ENCODE data around the gene RBM42. TPM values are rescaled to one million over a fixed set of nuclear protein-coding genes. Genes with fewer than 3 reads are reported as not detected.
A peak's percentile ranks its signal among the peaks of the same experiment; 100 is the strongest.

The RBM42 gene
- polyA plus RNA-seq, 2 of the 4 experiments (the other 2 are of a cell fraction): 80.4 to 128 TPM

DNA sequence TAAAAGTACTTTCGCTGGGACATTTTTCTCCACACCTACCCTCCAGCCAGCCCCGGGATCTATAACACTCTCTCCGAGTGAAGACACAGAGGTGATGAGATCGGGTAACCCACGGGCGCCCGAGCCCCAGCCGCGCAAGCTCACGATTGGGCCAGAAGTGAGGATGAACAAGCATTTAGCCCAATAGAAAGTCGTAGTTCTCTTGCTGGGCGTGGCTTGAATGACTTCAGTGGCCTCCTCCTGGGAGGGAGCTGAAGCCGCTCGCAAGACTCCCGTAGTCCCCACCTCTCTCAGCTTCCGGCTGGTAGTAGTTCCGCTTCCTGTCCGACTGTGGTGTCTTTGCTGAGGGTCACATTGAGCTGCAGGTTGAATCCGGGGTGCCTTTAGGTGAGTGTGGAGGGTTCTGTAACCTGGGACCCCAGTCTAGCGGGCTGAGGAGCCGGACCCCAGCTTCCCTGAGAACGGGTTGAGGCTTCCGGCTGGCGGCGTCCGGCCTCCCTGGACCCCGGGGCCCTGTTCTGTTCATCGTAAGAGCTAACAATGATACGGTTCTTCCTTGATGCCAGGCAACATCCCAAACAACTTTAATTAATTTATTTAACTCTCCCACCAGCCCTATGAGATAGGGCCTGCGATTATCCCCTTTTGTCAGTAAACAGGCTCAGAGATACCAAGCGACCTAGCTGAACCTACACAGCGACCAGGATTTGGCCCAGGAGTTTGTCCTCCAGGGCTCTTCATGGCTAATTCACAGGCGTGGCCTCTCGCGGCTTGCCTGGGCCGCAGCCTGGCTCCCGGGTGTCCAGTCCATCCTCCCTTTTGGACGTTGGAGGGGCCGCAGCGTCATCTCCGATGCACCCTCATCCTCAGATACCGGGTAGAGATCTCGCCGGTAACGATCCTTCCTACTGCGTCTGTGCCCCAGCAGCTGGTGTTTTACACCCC, 19.5 kb downstream of the RBM42 start, which contains the start of gene COX6B1:
TSS of gene COX6B1 (plus strand) at position 307 of the 945 bp plus-strand sequence. CDS start 2,921 bp downstream, outside the sequence.
- POLR2A ChIA-PET: interaction anchor here (0.6 to 1.5 kb wide), 24 partner anchors 10 to 566 kb away, joined by 3 to 15 read pairs (median 4); partner anchors contain the start of genes HAUS5, LIN37, NFKBID and PSENEN
- peak within 1 kb of the TSS; percentile 81 to 84 for H3K27ac ChIP-seq
- H3K4me1 ChIP-seq: peaks cover 18% of the 10 kb centered on the region
- no peaks in the 10 kb centered on the region for H3K9me3 ChIP-seq
- DNase-seq (ENCODE audit: low read depth in 1 of 2, low spot score in 1 of 2): peak; percentile 99 to 100
- H3K4me2 ChIP-seq: peak within 1 kb of the TSS; percentile 90
- H3K4me3 ChIP-seq: peak within 1 kb of the TSS; percentile 67
- CTCF ChIA-PET: interaction anchor here (0.9 to 5.8 kb wide), 7 partner anchors 11 to 234 kb away, joined by 3 to 49 read pairs (median 5); no protein-coding TSS in a partner anchor
- TF ChIP-seq, protein P1, sequence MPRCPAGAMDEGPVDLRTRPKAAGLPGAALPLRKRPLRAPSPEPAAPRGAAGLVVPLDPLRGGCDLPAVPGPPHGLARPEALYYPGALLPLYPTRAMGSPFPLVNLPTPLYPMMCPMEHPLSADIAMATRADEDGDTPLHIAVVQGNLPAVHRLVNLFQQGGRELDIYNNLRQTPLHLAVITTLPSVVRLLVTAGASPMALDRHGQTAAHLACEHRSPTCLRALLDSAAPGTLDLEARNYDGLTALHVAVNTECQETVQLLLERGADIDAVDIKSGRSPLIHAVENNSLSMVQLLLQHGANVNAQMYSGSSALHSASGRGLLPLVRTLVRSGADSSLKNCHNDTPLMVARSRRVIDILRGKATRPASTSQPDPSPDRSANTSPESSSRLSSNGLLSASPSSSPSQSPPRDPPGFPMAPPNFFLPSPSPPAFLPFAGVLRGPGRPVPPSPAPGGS (IDR thresholded peaks at IDR 0.05): peak; percentile 78; the same call in 2 of the 3 replicates
- TF ChIP-seq RARB (CRISPR knock-in tag; IDR thresholded peaks at IDR 0.05): no peak
- TF ChIP-seq, protein P2, sequence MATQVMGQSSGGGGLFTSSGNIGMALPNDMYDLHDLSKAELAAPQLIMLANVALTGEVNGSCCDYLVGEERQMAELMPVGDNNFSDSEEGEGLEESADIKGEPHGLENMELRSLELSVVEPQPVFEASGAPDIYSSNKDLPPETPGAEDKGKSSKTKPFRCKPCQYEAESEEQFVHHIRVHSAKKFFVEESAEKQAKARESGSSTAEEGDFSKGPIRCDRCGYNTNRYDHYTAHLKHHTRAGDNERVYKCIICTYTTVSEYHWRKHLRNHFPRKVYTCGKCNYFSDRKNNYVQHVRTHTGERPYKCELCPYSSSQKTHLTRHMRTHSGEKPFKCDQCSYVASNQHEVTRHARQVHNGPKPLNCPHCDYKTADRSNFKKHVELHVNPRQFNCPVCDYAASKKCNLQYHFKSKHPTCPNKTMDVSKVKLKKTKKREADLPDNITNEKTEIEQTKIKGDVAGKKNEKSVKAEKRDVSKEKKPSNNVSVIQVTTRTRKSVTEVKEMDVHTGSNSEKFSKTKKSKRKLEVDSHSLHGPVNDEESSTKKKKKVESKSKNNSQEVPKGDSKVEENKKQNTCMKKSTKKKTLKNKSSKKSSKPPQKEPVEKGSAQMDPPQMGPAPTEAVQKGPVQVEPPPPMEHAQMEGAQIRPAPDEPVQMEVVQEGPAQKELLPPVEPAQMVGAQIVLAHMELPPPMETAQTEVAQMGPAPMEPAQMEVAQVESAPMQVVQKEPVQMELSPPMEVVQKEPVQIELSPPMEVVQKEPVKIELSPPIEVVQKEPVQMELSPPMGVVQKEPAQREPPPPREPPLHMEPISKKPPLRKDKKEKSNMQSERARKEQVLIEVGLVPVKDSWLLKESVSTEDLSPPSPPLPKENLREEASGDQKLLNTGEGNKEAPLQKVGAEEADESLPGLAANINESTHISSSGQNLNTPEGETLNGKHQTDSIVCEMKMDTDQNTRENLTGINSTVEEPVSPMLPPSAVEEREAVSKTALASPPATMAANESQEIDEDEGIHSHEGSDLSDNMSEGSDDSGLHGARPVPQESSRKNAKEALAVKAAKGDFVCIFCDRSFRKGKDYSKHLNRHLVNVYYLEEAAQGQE (IDR thresholded peaks at IDR 0.05): no peak
- TF ChIP-seq, protein P3, sequence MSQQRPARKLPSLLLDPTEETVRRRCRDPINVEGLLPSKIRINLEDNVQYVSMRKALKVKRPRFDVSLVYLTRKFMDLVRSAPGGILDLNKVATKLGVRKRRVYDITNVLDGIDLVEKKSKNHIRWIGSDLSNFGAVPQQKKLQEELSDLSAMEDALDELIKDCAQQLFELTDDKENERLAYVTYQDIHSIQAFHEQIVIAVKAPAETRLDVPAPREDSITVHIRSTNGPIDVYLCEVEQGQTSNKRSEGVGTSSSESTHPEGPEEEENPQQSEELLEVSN (IDR thresholded peaks at IDR 0.05; ENCODE audit: borderline replicate concordance, low read depth): peak; percentile 69; the same call in 1 of the 2 replicates
- no peak for TF ChIP-seq NPAS2 (CRISPR knock-in tag; IDR thresholded peaks at IDR 0.05; ENCODE audit: borderline replicate concordance)
- TF ChIP-seq ESRRA (IDR thresholded peaks at IDR 0.05; ENCODE audit: borderline replicate concordance, low read length): 0 out of 2 replicates have a peak, but pooled peaks have one; percentile 27
- TF ChIP-seq, protein P4, sequence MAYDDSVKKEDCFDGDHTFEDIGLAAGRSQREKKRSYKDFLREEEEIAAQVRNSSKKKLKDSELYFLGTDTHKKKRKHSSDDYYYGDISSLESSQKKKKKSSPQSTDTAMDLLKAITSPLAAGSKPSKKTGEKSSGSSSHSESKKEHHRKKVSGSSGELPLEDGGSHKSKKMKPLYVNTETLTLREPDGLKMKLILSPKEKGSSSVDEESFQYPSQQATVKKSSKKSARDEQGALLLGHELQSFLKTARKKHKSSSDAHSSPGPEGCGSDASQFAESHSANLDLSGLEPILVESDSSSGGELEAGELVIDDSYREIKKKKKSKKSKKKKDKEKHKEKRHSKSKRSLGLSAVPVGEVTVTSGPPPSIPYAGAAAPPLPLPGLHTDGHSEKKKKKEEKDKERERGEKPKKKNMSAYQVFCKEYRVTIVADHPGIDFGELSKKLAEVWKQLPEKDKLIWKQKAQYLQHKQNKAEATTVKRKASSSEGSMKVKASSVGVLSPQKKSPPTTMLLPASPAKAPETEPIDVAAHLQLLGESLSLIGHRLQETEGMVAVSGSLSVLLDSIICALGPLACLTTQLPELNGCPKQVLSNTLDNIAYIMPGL (CRISPR knock-in tag; IDR thresholded peaks at IDR 0.05; ENCODE audit: borderline replicate concordance): no peak
- peak; percentile 55; the same call in 1 of the 2 replicates for TF ChIP-seq KDM5A (IDR thresholded peaks at IDR 0.05)
- peak; percentile 2 for TF ChIP-seq MAFK (IDR thresholded peaks at IDR 0.05; ENCODE audit: partially characterized antibody)
- TF ChIP-seq SMC3 (IDR thresholded peaks at IDR 0.05): 0 out of 3 replicates have a peak, but pooled peaks have one; percentile 5
- no peak; the same call in 1 of the 2 replicates for TF ChIP-seq SREBF2 (IDR thresholded peaks at IDR 0.05)
- peak; percentile 36 for TF ChIP-seq ZFP36 (IDR thresholded peaks at IDR 0.05; ENCODE audit: borderline replicate concordance, partially characterized antibody)
- TF ChIP-seq POLR2A (IDR thresholded peaks at IDR 0.05; ENCODE audit: low read length): peak; percentile 96
- no peak for TF ChIP-seq TFCP2L1 (CRISPR knock-in tag; IDR thresholded peaks at IDR 0.05)
- no peak for TF ChIP-seq JUNB (IDR thresholded peaks at IDR 0.05)
- TF ChIP-seq, protein P5, sequence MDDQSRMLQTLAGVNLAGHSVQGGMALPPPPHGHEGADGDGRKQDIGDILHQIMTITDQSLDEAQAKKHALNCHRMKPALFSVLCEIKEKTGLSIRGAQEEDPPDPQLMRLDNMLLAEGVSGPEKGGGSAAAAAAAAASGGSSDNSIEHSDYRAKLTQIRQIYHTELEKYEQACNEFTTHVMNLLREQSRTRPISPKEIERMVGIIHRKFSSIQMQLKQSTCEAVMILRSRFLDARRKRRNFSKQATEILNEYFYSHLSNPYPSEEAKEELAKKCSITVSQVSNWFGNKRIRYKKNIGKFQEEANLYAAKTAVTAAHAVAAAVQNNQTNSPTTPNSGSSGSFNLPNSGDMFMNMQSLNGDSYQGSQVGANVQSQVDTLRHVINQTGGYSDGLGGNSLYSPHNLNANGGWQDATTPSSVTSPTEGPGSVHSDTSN (IDR thresholded peaks at IDR 0.05): peak; percentile 94
- peak; percentile 71 for TF ChIP-seq RFX5 (IDR thresholded peaks at IDR 0.05)
- TF ChIP-seq RCOR1 (IDR thresholded peaks at IDR 0.05; ENCODE audit: low read depth, low read length): no peak
- no peak for TF ChIP-seq CEBPB (IDR thresholded peaks at IDR 0.05)
- TF ChIP-seq JUN (IDR thresholded peaks at IDR 0.05): peak; percentile 84 to 89
- TF ChIP-seq, protein P6, sequence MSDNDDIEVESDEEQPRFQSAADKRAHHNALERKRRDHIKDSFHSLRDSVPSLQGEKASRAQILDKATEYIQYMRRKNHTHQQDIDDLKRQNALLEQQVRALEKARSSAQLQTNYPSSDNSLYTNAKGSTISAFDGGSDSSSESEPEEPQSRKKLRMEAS (IDR thresholded peaks at IDR 0.05): peak; percentile 69
- no peak for TF ChIP-seq FOXS1 (CRISPR knock-in tag; IDR thresholded peaks at IDR 0.05)
- no peak for TF ChIP-seq KDM1A (IDR thresholded peaks at IDR 0.05; ENCODE audit: low read depth)
- TF ChIP-seq BHLHE40 (IDR thresholded peaks at IDR 0.05; ENCODE audit: low read depth, low read length): no peak
- TF ChIP-seq PHF8 (IDR thresholded peaks at IDR 0.05; ENCODE audit: borderline replicate concordance, low read depth): peak; percentile 80; the same call in 1 of the 2 replicates
- no peak for TF ChIP-seq EP300 (IDR thresholded peaks at IDR 0.05)
- TF ChIP-seq, protein P7, sequence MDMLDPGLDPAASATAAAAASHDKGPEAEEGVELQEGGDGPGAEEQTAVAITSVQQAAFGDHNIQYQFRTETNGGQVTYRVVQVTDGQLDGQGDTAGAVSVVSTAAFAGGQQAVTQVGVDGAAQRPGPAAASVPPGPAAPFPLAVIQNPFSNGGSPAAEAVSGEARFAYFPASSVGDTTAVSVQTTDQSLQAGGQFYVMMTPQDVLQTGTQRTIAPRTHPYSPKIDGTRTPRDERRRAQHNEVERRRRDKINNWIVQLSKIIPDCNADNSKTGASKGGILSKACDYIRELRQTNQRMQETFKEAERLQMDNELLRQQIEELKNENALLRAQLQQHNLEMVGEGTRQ (IDR thresholded peaks at IDR 0.05): no peak
- peak; percentile 2; the same call in 1 of the 2 replicates for TF ChIP-seq ZC3H11A (IDR thresholded peaks at IDR 0.05)
- TF ChIP-seq HOXA7 (CRISPR knock-in tag; IDR thresholded peaks at IDR 0.05): no peak
- peak; percentile 6; the same call in 1 of the 2 replicates for TF ChIP-seq HOXB5 (CRISPR knock-in tag; IDR thresholded peaks at IDR 0.05)
- peak; percentile 62 to 76 for ATAC-seq
- peak; percentile 99 for FAIRE-seq
- 1% methylated on average over 46 of the region's 46 CpGs for WGBS (ENCODE audit: missing lambda C conversion rate)

Measured in A549 (cell line).